Measurements from ENCODE around the gene PROB1.
"Not testable (repeated sequence)": the region's sequence is repeated elsewhere in the genome, so short reads cannot be mapped to it uniquely, and the experiment has no call there.

The PROB1 gene

DNA sequence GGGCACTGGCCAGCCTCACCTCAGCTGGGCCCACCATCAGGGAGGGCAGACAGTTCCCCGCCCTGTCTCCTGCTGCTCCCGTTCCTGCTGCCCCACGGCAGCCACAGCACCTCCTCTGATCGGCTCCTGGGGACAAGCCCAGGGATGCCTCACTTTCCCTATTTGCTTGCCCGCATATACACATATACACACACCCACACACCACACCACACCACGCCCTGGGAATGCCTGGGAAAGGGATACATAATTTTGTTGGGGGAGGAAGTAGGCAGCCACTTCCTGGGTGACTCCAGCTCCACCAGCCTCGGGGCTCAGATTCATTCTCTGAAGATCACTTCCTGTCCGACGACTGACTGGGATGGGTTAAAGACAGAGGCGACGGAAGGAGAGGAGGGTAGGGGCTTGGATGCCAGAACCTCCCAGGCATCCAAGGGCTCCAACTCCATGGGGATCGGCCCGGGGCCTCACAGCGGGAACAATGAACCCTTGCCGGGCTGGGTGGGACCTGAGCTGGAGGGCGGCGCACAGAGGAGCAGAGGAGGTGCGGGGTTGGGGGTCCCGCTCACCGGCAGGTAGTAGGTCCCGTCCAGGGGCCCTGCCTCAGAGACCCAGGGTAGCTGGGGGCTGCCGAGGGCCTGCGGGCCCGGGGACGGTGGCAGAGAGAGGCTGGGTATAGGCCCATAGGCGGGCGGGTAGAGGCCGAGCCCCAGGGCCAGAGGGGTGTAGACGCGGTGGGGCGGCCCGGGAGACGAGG is 3.2 kb downstream of the PROB1 start:
- peak in 1 of 2 donors; percentile 46 for DNase-seq

DNA sequence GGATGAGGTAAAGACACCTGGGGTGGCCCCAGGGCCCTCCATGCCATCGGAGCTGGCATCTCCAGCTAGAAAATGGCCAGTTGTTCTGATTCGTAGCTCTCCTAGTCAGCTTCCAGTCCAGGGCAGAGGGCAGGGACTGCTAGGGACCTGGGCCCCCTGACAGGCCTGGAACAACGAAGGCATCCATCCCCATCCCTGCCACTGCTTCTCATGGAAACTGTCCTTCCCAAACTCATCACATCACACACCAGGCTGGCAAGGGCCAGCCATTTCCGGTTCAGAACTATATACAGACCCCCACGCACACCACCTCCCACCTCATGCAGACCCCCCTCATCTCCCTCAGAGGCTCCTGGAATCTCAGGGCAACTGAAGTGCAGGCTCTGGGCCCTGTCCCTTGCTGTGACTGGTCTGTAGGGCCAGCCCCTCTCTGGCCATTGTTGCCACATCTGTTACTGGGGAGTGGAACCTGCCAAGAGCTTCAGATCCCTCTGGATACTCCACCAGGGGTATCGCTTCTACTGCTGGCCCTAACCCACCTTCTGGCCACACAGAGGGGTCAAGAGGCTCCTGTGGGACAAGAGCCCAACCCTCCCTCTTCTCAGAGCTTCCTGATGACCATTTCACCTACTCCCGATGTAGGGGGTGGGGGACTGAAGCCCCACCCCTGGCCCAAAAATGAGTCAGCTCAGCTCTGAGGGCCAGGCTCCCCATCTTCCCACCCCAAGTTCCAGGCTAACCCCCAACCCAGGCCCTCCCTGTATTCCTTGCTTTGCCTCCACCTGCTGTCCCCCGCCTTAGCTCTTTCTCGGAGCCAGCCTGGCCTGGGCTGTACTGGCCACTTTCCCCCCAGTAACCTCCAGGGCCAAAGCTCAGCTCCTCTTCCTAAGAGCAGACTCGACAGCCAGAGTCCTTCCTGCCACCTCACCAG is 4.0 kb downstream of the PROB1 start:
- no peak for DNase-seq

DNA sequence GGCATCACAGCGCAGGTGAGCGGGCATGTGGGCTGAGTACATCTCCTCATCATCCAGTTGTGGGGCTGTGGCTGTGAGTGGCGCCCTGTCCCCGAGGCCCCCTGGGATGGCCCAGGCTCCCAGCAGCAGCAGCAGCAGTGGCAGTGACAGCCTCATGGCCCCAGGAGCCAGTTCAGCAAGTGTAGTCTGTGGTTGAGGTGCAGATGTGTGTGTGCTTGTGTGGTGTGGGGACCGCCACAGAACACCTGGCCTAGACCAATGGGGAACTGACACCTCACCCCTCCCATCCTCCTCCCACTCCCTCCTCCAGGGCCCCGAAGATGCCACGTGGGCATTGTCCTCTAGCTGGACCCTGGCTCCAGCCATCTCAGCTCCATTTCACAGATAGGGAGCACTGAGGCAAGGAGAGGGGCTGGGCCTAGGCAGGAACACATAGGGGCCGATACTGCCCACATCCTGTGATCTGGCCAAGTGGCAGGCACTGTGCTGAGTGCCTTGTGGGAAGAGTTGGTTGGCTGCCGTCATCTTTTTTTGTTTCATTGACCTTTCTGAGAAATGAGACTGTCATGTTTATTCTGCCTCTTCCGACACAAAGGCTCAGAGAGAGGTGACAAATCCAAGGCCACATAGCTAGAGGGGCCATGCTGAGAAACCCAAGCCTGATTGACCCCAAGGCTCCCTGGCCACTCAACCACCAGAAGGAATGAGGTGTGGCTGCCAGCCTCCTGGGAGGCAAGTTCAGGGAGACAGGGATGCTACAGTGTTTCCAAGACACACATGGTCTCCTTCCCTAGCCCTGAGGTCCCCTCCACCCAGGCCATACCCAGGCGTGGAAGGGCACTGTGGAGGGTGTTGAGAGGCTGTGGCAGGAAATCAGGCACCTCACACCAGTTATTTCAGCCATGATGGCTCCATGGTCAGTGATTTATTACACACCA is 4.9 kb downstream of the PROB1 start, which contains the start of gene MZB1:
MZB1 (minus strand) TSS at position 213 of the 938 bp plus-strand sequence; CDS start at position 156, 57 bp downstream.
- DNase-seq = no peak

DNA sequence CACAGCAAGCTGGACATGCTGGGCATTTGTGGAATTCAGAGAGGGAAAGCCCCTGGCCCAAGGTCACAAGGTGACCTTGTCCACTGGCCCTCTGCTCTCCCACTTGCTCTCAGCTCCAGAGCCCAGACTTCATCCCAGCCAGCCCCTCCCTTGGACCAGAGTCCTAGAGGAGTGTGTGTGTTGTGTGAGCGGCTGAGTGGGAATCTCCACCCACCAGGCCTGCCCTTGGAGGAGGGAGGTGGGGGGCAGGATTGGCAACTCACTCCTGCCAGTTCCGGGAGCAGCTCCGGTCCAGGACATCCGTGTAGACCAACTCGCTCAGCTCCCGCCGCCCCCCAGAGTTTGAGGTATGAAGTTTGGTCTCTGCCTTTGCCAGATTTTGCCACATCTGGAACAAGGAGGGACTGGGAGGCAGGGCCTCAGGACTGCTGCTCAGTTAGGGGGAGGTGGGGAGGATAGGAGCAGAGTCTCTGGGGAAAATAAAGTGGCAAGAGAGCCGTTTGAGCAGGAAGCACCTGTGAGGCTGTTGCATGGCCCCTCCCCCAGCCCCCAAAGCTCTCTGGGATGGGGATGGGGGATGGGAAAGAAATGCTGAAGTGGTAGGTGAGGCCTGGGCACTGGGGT is 6.6 kb downstream of the PROB1 start:
- no peak for DNase-seq

DNA sequence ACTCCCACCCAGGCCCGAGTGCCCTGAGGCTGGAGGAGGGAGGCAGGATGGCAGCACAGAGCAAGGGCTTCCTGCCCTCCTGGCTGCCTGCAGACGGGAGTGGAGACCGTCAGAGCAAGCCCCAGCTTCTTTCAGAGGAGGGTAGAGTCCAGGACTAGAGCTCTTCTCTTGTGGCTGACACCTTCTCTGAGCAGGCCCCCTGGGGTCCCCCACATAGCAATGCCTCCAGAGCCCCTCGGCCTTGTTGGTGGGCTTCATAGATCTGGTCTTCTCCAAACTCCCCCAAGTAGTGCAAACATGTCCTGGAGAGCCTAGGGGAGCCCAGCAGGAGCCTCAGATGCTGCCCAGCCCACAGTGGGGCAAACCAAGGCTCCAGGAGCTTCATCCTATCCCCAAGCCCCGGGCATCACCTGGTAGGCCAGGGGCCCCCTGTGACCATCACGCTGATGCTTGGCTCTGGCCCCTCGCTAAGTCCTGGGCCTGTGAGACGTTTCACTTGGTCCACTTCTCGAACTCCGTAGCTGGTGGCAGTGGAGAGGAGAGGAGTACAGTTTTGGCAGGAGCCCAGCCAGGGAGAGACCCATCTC is 7.2 kb downstream of the PROB1 start:
- no peak for DNase-seq

DNA sequence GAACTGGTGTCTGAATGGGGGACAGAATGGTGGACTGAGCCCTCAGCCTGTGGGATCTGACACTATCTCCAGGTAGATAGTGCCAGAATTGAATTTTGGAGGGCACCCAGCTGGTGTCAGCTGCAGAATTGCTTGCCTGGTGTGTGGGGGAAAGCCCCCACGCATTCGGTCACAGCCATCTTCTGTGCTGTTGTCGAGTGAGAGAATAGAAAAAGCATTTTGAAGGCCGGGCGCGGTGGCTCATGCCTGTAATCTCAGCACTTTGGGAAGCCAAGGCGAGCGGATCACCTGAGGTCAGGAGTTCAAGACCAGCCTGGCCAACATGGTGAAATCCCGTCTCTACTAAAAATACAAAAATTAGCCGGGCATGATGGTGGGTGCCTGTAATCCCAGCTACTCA is 7.9 kb downstream of the PROB1 start:
- not testable (repeated sequence) for DNase-seq

DNA sequence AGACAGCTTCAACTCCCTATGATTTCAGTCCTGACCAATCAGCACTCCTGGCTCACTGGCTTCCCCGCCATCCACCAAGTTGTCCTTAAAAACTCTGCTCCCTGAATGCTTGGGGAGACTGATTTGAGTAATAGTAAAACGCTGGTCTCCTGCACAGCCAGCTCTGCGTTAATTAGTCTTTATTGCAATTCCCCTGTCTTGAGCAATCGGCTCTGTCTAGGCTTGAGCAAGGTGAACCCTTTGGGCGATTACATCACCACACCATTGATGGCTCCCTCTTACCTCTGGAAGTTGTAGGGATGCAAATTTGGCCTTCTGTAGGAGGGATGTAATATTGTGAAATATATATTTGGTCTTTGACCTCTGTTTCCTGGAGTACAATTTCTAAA is 8.9 kb downstream of the PROB1 start:
- DNase-seq = peak in 1 of 2 donors; percentile 26

DNA sequence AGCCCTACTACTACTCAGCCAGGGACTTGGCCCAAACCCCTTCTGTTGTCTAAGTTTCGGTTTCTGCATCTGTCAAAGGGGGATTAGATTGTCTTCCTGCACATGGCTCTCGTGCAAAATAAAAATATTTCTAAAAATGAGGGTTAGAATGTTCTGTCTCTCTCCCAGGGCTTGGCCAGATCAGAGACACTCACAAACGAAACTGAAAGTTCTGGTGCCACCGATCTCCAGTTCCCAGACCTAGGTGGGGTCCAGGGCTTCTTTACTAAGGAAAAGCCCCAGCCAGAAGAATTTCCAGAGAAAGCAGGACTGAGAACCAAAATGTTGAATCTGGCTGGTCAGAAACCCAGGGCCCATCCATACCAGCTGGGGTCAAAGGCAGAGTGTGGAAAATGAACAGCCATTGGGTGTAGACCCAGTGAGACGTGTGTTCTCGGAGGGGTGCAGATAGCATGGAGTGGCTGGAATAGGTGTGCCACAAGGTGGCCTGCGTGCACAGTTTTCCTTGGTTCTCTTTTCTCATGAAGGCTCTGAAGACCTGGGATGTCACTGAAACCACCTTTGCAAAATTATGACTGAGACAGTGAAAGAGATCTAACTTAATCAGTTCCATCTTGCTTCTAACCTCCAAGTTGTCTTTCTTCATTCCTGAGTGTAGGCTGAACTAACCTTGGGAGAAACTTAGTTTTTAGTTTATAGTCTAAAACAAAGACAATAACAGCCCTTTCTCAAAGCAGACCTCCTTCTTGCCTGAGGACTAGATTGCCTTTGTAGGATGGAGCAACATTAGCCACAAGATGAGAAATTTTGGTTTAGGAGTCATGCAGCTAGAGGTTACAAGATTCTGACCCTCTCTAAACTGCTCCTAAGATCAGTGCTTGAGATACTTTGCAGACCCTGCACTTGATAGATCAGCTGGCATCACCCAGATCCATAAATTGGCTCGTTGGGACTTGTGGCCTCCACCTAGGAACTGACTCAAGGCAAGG is 9.5 kb downstream of the PROB1 start:
- peak; percentile 27 to 47 for DNase-seq

DNA sequence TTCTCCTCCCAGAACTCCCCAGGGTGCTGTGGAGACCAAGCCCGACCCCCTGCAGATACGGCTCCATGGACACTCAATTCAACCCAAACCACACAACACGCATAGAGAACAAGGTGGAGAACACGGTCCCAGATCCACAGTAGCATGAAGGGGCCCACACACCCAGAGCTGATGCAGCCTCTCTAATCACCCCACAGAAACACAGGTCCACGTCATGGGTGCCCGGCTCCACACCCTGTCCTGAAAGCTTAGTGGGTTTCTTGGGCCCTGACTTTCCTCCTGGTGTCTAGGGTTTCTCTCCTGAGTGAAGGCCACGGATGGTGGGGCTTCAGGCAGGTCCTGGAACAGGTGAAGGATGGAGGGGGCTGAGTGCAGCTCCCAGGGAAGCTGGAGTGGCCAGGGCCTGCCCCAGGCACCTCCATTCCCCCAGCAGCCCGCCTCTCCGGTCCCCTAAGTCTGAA is 10.3 kb downstream of the PROB1 start:
- DNase-seq = no peak

DNA sequence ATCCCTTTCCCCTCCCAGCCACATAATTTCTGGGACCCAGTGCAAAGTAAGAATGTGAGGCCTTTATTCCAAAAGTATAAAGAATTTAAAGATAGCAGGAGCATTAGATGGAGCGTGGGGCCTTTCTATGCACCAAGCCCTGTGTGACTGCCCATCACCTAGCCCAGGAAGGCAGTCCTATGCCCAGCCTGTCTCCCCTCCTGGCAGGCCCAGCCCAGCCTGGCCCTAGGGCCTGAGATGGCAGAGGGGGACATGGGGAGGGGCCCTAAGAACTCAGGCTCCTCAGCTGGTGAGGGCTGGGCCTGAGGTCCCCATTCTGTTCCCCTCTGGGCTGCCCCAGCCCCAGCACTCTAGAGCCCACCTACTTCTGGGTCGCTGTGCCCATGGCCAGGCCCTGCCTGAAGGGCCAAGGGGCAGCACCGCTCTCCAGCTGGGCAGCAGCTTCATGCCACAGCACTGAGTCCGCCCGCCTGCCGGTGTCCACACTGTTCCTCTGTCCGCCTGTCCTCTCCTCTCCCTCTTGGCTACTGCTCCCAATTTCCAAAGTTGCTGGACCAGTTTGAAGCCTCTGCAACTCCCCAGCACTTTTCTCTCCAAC is 10.8 kb downstream of the PROB1 start:
- DNase-seq = no peak

DNA sequence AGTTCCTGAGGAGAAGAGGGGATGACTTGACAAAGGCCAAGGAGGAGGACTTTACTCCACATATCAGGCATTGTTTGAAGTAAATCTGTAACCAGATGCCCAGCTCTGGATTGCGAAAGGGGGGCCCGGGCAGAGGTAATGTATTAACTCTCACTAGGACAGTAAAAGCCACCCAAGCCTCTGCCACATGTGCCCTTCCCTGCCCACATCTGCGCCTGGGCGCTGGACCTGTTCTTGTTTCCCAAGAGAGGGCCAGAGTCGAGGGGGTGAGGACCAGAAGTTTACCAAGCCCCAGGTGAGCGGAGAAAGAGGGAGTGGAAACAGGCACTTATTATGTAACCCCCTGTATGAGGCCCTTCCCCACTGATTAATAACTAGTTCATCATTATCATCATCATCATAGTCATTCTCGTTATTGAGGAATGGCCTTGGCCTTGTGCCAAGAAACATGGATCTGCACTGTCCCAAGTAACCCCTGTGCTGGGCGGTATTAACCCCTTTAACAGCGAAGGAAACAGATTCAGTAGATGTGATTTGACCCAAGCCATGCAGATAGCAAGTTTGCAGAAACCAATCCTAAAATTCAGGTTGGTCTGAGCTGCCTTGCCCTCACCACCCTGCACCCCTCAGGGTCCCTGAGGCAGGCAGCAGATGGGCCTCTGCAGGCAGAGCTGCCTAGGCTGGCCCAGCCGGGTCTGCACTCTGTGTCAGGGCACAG is 11.5 kb downstream of the PROB1 start, which contains the start of gene SLC23A1:
SLC23A1 (minus strand) TSS at position 23 of the 718 bp plus-strand sequence. CDS start 44 bp downstream, outside the sequence.
- no peak for DNase-seq

DNA sequence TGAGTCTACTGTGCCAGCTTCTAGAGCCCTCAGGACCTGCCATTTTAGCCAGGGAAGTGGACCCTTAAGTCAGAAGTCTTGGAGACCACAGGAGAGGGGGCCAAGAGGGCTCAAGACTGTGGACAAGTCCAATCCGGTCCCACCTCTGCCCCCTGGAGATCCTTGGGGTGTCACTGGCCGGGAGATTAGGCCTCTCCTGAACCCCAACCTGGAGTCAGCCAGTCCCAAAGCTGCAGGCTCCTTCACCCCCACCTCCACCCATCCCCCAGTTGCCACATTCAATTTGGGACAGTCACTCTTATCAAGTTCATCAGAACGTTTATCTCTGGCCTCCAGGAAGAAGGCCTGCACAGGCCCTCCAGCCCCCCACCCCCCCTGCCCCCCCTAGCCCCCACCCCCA is 12.1 kb downstream of the PROB1 start:
- DNase-seq = no peak

DNA sequence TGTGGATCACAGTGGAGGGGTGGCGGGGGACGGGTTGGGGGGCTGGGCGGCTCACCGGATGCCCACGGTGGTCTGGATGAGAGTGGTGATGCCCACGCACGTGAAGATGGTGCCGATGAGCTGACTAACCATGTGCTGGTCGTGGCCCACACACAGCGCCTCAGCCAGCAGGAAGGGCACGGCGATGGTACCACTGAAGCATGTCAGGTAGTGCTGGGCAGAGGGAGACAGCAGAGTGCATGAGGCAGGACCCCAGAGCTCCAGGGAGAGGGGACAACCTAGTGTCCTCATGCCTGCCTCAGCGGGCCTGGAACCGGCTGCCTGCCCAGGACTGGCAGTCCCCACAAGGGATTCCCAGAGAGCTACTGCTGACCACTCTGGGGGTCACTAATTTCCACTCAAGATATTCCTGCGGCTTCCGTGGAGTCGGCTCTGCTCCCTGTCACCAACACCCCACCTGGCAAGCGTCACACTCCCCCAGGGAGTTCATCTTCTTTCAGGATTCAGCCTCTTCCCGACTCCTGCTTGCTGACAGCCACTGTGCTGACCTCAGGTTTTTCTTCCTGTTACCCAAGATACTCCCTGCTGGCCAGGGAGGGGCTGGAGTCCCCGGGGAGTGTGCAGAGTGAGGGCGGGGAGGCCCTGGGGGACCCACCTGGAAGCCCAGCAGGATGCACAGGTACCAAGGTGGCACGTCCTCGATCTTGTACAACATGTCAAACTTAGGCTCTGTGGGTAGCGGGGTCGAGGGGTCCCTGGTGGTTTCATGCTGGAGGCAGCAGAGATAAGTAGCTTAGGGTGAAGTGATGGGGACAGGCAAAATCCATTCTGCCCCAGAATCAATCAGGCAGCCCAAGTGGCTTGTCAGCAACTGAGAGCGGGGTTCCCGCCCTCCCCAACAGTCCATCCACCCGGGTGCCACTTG is 12.8 kb downstream of the PROB1 start:
- no peak for DNase-seq

DNA sequence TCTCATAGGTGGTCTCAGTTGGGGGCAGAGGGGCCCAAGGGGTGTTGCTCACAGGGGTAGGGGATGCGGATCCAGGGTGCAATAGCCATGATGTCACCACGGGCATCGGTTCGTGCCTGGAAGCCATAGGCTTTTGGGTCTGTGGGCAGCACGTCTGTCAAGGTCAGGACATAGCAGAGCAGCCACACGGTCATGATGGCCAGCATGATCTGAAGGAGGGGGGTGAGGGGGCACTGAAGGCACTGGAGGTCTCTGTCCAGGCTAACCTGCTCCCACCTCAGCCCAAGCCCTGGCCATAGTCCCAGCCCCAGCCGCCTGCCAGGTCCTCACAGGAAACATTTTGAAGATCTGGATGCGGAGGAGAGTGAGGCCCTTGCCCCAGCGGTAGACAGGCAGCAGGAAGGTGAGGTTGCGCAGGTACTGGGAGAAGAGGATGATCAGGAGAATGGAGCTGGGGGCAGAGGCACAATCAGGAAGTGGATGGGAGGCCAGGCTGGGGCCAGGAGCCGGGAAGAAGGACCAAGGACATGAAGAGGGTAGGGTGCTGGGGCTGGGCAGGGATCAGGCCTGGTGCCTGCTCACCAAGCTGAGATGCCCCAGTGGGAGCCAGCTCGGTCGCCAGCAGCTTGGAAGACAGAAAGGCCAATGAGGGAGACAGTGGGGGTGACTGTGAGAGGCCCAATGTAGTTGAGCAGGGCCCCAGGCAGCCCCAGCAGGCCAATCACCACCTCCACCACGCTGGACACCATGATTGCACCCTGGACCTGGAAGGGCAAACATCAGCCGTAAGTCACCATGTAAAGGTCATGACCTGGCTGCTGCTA is 15.1 kb downstream of the PROB1 start:
- no peak for DNase-seq

DNA sequence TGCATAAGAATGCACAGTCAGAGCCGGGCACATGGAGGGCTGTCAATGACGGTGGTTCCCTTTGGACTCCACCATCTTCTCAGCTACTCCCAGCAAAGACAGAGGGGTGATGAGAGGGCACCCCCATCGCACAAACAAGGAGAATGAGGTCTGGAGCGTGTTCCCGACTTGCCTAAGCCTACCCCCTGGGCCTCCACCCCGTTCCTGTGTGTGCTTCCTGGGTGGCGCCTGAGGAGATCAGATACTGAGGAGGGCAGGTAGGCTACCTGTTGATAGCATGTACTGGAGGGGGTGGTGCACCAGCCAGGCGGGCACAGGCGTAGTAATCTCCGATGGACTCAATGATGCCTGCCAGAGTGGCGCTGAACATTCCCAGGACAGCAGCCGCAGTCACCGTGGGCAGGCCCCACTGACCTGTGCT is 16.0 kb downstream of the PROB1 start:
- no peak for DNase-seq

DNA sequence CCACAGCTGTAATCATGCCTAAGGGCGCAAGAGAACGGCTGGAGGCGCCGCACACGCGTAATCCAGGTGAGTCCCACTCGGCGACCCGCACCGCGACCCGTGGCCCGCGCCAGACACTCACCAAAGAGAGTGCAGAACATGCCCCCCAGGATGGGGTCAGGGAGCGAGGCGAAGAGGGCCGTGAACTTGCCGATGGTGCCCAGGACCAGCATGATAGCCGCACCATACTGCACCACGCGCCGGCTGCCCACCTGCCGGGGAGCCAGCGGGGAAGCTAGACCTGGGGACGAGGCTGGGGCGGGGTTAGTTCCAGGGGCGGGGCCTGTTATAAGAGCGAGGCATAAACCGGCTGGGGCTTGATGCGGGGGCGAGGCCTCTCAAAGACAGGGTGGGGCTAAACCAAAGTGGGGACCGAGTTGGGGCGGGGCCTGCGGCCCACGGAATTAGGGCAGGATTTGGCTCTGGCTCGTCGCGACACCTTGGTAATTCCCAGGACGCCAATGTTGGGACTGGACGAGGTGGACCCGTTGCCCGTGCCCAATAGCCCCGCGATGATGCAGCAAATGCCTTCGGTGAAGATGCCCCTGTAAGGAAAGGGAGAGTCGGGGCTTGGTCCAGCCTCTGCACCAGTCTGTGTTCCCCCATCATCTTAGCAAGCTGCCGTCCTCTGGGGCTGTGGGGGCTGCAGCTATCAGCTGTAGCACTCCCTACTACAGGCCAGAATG is 16.6 kb downstream of the PROB1 start:
- no peak for DNase-seq

Data from inflammatory macrophage (primary cell).